SU-DHL-6 (cell line): ENCODE results near the gene PNISR.
A peak's percentile ranks its signal among the peaks of the same experiment; 100 is the strongest.

Experiments used
- EZH2phosphoT487 ChIP-seq: fragments of 200-600 bp; sonication (generic), shearing (Covaris generic); conservative IDR thresholded peaks from 2 replicates; pipeline ENCODE4 v1.6.1; 2018; ENCODE audit warnings: mild to moderate bottlenecking, antibody characterized with exemption, low read length, moderate library complexity, mixed read lengths
- TF ChIP-seq, protein P1 (sequence below): fragments of 200-600 bp; sonication (generic); IDR thresholded peaks from one replicate; pipeline ENCODE4 v1.5.1; 2017; ENCODE audit warnings: antibody characterized with exemption, mild to moderate bottlenecking, low read length, moderate library complexity; ENCODE audit not compliant: insufficient read depth, poor library complexity, severe bottlenecking

DNA sequence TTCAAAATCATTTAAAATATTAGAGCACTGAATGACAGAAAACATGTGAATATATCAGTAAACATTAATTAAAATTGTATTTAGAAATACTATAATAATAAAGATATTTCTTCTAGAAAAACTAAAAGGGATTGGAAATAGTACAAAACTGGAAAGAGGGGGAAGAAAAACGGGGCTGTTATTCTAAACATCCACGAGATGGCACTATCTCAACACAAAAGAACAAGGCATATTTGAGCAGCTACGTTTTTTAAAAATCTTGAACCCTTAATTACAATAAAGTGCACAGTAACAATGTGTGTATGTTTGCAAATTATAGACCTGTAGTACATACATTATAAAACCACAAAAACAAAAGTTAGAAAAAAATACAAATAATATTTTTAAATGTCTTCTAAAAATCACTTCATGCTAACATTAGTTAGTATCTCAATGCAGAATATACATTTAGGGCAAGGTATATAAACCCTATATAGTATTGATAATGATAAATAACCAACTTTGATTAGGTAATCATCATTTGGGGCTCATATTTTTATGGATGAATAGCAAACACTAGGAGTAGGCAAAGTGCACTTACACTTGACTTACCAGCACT is 42.5 kb upstream of the PNISR start:
- TF ChIP-seq, protein P1, sequence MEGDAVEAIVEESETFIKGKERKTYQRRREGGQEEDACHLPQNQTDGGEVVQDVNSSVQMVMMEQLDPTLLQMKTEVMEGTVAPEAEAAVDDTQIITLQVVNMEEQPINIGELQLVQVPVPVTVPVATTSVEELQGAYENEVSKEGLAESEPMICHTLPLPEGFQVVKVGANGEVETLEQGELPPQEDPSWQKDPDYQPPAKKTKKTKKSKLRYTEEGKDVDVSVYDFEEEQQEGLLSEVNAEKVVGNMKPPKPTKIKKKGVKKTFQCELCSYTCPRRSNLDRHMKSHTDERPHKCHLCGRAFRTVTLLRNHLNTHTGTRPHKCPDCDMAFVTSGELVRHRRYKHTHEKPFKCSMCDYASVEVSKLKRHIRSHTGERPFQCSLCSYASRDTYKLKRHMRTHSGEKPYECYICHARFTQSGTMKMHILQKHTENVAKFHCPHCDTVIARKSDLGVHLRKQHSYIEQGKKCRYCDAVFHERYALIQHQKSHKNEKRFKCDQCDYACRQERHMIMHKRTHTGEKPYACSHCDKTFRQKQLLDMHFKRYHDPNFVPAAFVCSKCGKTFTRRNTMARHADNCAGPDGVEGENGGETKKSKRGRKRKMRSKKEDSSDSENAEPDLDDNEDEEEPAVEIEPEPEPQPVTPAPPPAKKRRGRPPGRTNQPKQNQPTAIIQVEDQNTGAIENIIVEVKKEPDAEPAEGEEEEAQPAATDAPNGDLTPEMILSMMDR: peak; percentile 58
- no peak for TF ChIP-seq EZH2phosphoT487
